ENCODE data around the gene FCER1G. TPM values are rescaled to one million over a fixed set of nuclear protein-coding genes. Genes with fewer than 3 reads are reported as not detected.

Gene FCER1G
- 0.23 TPM in 1 of 2 replicates, not detected in the other for total RNA-seq (ENCODE audit: low replicate concordance)

DNA sequence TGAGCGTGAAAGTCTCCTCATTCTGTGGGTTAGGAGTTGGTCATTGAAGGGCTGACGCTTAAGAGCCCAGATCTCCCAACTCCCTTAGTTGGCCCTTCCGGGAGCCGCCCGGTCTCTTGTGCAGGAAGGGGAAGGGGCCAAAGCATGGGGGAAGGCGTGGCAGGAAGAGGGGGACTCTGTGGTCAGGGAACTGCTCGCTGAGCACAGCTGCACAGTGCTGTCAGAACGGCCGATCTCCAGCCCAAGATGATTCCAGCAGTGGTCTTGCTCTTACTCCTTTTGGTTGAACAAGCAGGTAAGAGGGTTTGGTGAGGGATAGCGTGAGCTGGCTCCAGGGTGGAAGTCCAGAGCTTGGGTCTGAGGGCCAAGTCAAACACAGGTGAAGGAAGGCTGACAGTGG lies at the start of gene FCER1G:
Gene FCER1G (plus strand): TSS at position 220 of the 400 bp plus-strand sequence. CDS start 27 bp downstream, at position 247.

GRCh38 chr1:161165742-161166668 lies 49.1 kb upstream of the FCER1G start, which contains the start of gene PPOX:
TSS of gene PPOX (plus strand) at chr1:161166426. CDS start at chr1:161166848, 422 bp downstream.

GRCh38 chr1:161177112-161177935 lies 37.8 kb upstream of the FCER1G start, which contains the start of gene B4GALT3:
TSS of gene B4GALT3 (minus strand) at chr1:161177507. CDS start at chr1:161176060, 1,447 bp downstream.

GRCh38 chr1:161198897-161199431 lies 16.1 kb upstream of the FCER1G start, which contains the start of gene ADAMTS4:
TSS of gene ADAMTS4 (minus strand) at chr1:161199054. CDS start at chr1:161198627, 427 bp downstream.

GRCh38 chr1:161201836-161202712 lies 13.0 kb upstream of the FCER1G start, which contains the start of gene NDUFS2:
TSS of gene NDUFS2 (plus strand) at chr1:161202367. CDS start at chr1:161202386, 19 bp downstream.

GRCh38 chr1:161225534-161226319 lies 10.6 kb downstream of the FCER1G start, which contains the start of gene TOMM40L:
TSS of gene TOMM40L (plus strand) at chr1:161226060. CDS start at chr1:161226490, 430 bp downstream.

DNA sequence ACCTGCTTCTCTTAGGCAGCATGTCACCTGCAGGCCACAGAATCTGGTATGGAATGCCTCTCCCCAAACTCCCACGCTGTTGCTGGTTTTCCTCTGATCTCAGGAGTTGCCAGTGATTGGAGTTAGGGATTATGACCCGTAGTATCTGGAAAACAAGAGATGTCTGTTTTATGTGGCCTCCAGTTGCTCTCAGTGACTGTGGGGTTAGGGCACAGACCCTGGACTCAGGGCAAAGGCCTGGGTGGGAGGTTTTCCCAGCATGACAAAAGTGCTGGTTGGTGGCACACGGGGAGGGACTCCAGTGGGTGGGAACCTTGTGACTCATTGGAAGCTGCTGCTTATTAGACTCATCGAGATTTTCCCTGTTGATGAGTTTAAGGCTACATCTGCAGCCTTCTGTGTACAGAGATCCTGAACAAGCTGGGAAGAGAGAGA lies 23.0 kb downstream of the FCER1G start, which contains the start of gene NR1I3:
Gene NR1I3 (minus strand): TSS at position 165 of the 435 bp plus-strand sequence. CDS start 1,638 bp downstream, outside the sequence.

GRCh38 chr1:161258439-161259344 lies 43.6 kb downstream of the FCER1G start, which contains the start of gene PCP4L1:
TSS of gene PCP4L1 (plus strand) at chr1:161258745. CDS start at chr1:161258975, 230 bp downstream.

Other genes with a start within 250 kb of the FCER1G start
- gene F11R, start 194.1 kb upstream of the FCER1G start, total RNA-seq (ENCODE audit: low replicate concordance), result 20.8 and 24.5 TPM in 2 replicates
- 1.5 and 15.6 TPM in 2 replicates for gene TSTD1, start 176.3 kb upstream of the FCER1G start, total RNA-seq (ENCODE audit: low replicate concordance)
- 83.1 and 162 TPM in 2 replicates for gene USF1, start 169.3 kb upstream of the FCER1G start, total RNA-seq (ENCODE audit: low replicate concordance)
- gene ARHGAP30, start 145.4 kb upstream of the FCER1G start, total RNA-seq (ENCODE audit: low replicate concordance), result under 0.01 TPM in 1 of 2 replicates, not detected in the other
- gene NECTIN4, start 125.7 kb upstream of the FCER1G start, total RNA-seq (ENCODE audit: low replicate concordance), result 0.35 and 2.3 TPM in 2 replicates
- gene KLHDC9, start 116.9 kb upstream of the FCER1G start, total RNA-seq (ENCODE audit: low replicate concordance), result 0.23 and 1.5 TPM in 2 replicates
- 71.7 and 95.0 TPM in 2 replicates for gene PFDN2, start 97.3 kb upstream of the FCER1G start, total RNA-seq (ENCODE audit: low replicate concordance)
- gene NIT1, start 97.2 kb upstream of the FCER1G start, total RNA-seq (ENCODE audit: low replicate concordance), result 14.2 and 15.7 TPM in 2 replicates
- gene DEDD, start 82.6 kb upstream of the FCER1G start, total RNA-seq (ENCODE audit: low replicate concordance), result 25.9 and 37.3 TPM in 2 replicates
- gene UFC1, start 61.3 kb upstream of the FCER1G start, total RNA-seq (ENCODE audit: low replicate concordance), result 127 and 180 TPM in 2 replicates
- gene USP21, start 55.8 kb upstream of the FCER1G start, total RNA-seq (ENCODE audit: low replicate concordance), result 4.2 and 4.7 TPM in 2 replicates
- gene PPOX, start 48.9 kb upstream of the FCER1G start, total RNA-seq (ENCODE audit: low replicate concordance), result 8.9 and 11.0 TPM in 2 replicates
- gene B4GALT3, start 37.8 kb upstream of the FCER1G start, total RNA-seq (ENCODE audit: low replicate concordance), result 9.4 and 18.3 TPM in 2 replicates
- gene ADAMTS4, start 16.2 kb upstream of the FCER1G start, total RNA-seq (ENCODE audit: low replicate concordance), result 2.1 and 4.9 TPM in 2 replicates
- gene NDUFS2, start 12.9 kb upstream of the FCER1G start, total RNA-seq (ENCODE audit: low replicate concordance), result 127 and 177 TPM in 2 replicates
- not detected in 2 replicates for gene APOA2, start 8.3 kb downstream of the FCER1G start, total RNA-seq (ENCODE audit: low replicate concordance)
- 8.7 and 11.7 TPM in 2 replicates for gene TOMM40L, start 10.8 kb downstream of the FCER1G start, total RNA-seq (ENCODE audit: low replicate concordance)
- not detected in 2 replicates for gene NR1I3, start 22.9 kb downstream of the FCER1G start, total RNA-seq (ENCODE audit: low replicate concordance)
- not detected in 2 replicates for gene PCP4L1, start 43.5 kb downstream of the FCER1G start, total RNA-seq (ENCODE audit: low replicate concordance)
- gene MPZ, start 94.7 kb downstream of the FCER1G start, total RNA-seq (ENCODE audit: low replicate concordance), result 0.53 and 1.1 TPM in 2 replicates
- 11.1 and 32.2 TPM in 2 replicates for gene SDHC, start 99.1 kb downstream of the FCER1G start, total RNA-seq (ENCODE audit: low replicate concordance)
- gene CFAP126, start 152.6 kb downstream of the FCER1G start, total RNA-seq (ENCODE audit: low replicate concordance), result not detected in 2 replicates

All from smooth muscle cell of the coronary artery (primary cell).